OCI-LY1 (cell line): ENCODE measurements around the gene ATAD5.

ENCODE experiments used
- H2AFZ ChIP-seq: fragments of 200-600 bp; sonication (generic), shearing (Covaris generic); 2 replicates; pipeline ENCODE4 v1.6.0; 2014; ENCODE audit warnings: antibody characterized with exemption, mild to moderate bottlenecking, low read length
- H3F3A ChIP-seq: fragments of 200-600 bp; sonication (generic), shearing (Covaris generic); 2 replicates; pipeline ENCODE4 v1.6.0; 2014; ENCODE audit warnings: mild to moderate bottlenecking, antibody characterized with exemption, low read length, moderate library complexity; ENCODE audit not compliant: insufficient read depth
- H3K27ac ChIP-seq: fragments of 200-600 bp; sonication (generic); 2 replicates; pipeline ENCODE4 v1.5.1; 2014; ENCODE audit warnings: low read length, mixed run types, mild to moderate bottlenecking, low read depth; ENCODE audit not compliant: poor library complexity, severe bottlenecking
- H3K27me3 ChIP-seq: fragments of 200-600 bp; sonication (generic); 2 replicates; pipeline ENCODE4 v1.6.0; 2014; ENCODE audit warnings: antibody characterized with exemption, mild to moderate bottlenecking, low read length, moderate library complexity; ENCODE audit not compliant: insufficient read depth
- H3K36me3 ChIP-seq: fragments of 200-600 bp; sonication (generic); 2 replicates; pipeline ENCODE4 v1.6.1; 2014; ENCODE audit warnings: mild to moderate bottlenecking, antibody characterized with exemption, low read length, moderate library complexity, mixed read lengths; ENCODE audit not compliant: insufficient read depth
- H3K4me1 ChIP-seq: fragments of 200-600 bp; sonication (generic); 2 replicates; pipeline ENCODE4 v1.5.1; 2014; ENCODE audit warnings: mild to moderate bottlenecking, low read length, moderate library complexity; ENCODE audit not compliant: insufficient read depth, severe bottlenecking
- H3K4me2 ChIP-seq: fragments of 200-600 bp; sonication (generic), shearing (Covaris generic); 2 replicates; pipeline ENCODE4 v1.6.1; 2014; ENCODE audit warnings: low read length
- H3K4me3 ChIP-seq: fragments of 200-600 bp; sonication (generic); 2 replicates; pipeline ENCODE4 v1.5.1; 2014; ENCODE audit warnings: low read length, low read depth, mild to moderate bottlenecking, mixed read lengths; ENCODE audit not compliant: poor library complexity, severe bottlenecking
- H3K79me2 ChIP-seq: fragments of 200-600 bp; shearing (Covaris generic); 2 replicates; pipeline ENCODE4 v1.6.1; 2016; ENCODE audit warnings: mixed run types, low read length, mixed read lengths; ENCODE audit not compliant: insufficient read depth
- H3K9ac ChIP-seq: fragments of 200-600 bp; sonication (generic), shearing (Covaris generic); 2 replicates; pipeline ENCODE4 v1.6.1; 2014; ENCODE audit warnings: mild to moderate bottlenecking, low read length, mixed read lengths
- H3K9me2 ChIP-seq: fragments of 200-600 bp; sonication (generic), shearing (Covaris generic); 2 replicates; pipeline ENCODE4 v1.6.1; 2014; ENCODE audit warnings: low read depth, mild to moderate bottlenecking, low read length, mixed read lengths
- H3K9me3 ChIP-seq: fragments of 200-600 bp; shearing (Covaris generic); 2 replicates; pipeline ENCODE4 v1.6.1; 2014; ENCODE audit warnings: low read length, mixed read lengths
- H4K20me1 ChIP-seq: fragments of 200-600 bp; sonication (generic), shearing (Covaris generic); 2 replicates; pipeline ENCODE4 v1.6.0; 2016; ENCODE audit warnings: mild to moderate bottlenecking, low read length; ENCODE audit not compliant: insufficient read depth
- EZH2 ChIP-seq: fragments of 200-600 bp; sonication (generic), shearing (Covaris generic); IDR thresholded peaks from 2 replicates; pipeline ENCODE4 v1.8.0; 2017; ENCODE audit warnings: borderline replicate concordance, mixed run types, mild to moderate bottlenecking, antibody characterized with exemption, low read length, moderate library complexity, mixed read lengths
- TF ChIP-seq, protein P1 (sequence below): fragments of 200-600 bp; sonication (generic), shearing (Covaris generic); IDR thresholded peaks from 2 replicates; pipeline ENCODE4 v1.5.1; 2017; ENCODE audit warnings: mild to moderate bottlenecking, antibody characterized with exemption, low read length, moderate library complexity, mixed read lengths

ATAD5 gene

GRCh38 chr17:30913955-30914354, 82.2 kb downstream of the ATAD5 start:
- Histone ChIP-seq H4K20me1 (no peaks in the 10 kb centered on the region), H3K9me2 (no peaks in the 10 kb centered on the region), H3K4me2 (no peak overlapping the region), H3K36me3 (no peaks in the 10 kb centered on the region), H3K79me2 (no peaks in the 10 kb centered on the region), H3K27ac (no peak overlapping the region), H3K4me1 (peaks cover under 1% of the 10 kb centered on the region), H3K9ac (no peak overlapping the region), H3K9me3 (no peaks in the 10 kb centered on the region), H2AFZ (no peak overlapping the region), H3F3A (no peaks in the 10 kb centered on the region), H3K27me3 (no peaks in the 10 kb centered on the region), H3K4me3 (no peak overlapping the region)
- no peak for TF ChIP-seq EZH2
- TF ChIP-seq, protein P1, sequence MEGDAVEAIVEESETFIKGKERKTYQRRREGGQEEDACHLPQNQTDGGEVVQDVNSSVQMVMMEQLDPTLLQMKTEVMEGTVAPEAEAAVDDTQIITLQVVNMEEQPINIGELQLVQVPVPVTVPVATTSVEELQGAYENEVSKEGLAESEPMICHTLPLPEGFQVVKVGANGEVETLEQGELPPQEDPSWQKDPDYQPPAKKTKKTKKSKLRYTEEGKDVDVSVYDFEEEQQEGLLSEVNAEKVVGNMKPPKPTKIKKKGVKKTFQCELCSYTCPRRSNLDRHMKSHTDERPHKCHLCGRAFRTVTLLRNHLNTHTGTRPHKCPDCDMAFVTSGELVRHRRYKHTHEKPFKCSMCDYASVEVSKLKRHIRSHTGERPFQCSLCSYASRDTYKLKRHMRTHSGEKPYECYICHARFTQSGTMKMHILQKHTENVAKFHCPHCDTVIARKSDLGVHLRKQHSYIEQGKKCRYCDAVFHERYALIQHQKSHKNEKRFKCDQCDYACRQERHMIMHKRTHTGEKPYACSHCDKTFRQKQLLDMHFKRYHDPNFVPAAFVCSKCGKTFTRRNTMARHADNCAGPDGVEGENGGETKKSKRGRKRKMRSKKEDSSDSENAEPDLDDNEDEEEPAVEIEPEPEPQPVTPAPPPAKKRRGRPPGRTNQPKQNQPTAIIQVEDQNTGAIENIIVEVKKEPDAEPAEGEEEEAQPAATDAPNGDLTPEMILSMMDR: peak; percentile 26; the same call in 1 of the 2 replicates

- H3K4me2 ChIP-seq: no peak overlapping the region
- no peak overlapping the region for H3K27ac ChIP-seq
- no peak overlapping the region for H2AFZ ChIP-seq
- H4K20me1 ChIP-seq: no peaks in the 10 kb centered on the region
- H3F3A ChIP-seq: no peaks in the 10 kb centered on the region
- H3K36me3 ChIP-seq: no peaks in the 10 kb centered on the region
- TF ChIP-seq, protein P1: no peak
- no peak for TF ChIP-seq EZH2
- no peak overlapping the region for H3K4me3 ChIP-seq
- H3K4me1 ChIP-seq: peaks cover 2% of the 10 kb centered on the region
- H3K9me3 ChIP-seq: no peaks in the 10 kb centered on the region
- H3K9ac ChIP-seq: no peak overlapping the region
- no peaks in the 10 kb centered on the region for H3K27me3 ChIP-seq
- no peaks in the 10 kb centered on the region for H3K79me2 ChIP-seq
- H3K9me2 ChIP-seq: no peaks in the 10 kb centered on the region
These were observed 84.3 kb downstream of the ATAD5 start for GRCh38 chr17:30915833-30916611.

DNA sequence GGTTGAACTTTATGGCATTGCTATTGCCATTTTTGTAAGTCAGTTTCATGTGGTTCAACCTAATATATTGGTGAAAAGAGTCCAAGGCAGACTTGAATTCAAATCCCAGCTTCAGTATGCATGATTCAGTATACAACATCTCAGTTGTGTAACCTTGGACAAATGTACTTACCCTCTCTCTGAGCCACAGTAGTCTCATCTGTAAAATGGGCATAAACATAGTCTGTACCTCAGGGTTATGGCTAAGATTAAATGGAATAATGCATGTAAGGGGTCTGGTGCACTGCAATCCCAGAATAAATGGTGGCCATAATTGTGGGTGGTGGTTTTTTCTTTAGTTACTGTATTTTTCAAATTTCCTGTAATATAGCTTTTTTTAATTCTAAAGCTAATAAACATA, 85.3 kb downstream of the ATAD5 start:
- H3K4me1 ChIP-seq: peaks cover 11% of the 10 kb centered on the region
- H3K36me3 ChIP-seq: no peaks in the 10 kb centered on the region
- H3K9me3 ChIP-seq: no peaks in the 10 kb centered on the region
- H3K79me2 ChIP-seq: no peaks in the 10 kb centered on the region
- H4K20me1 ChIP-seq: no peaks in the 10 kb centered on the region
- no peak overlapping the region for H3K4me2 ChIP-seq
- H3K27me3 ChIP-seq: no peaks in the 10 kb centered on the region
- TF ChIP-seq, protein P1: no peak
- no peak for TF ChIP-seq EZH2
- H3K9me2 ChIP-seq: no peaks in the 10 kb centered on the region
- no peak overlapping the region for H2AFZ ChIP-seq
- no peaks in the 10 kb centered on the region for H3F3A ChIP-seq
- no peak overlapping the region for H3K9ac ChIP-seq
- no peak overlapping the region for H3K27ac ChIP-seq
- H3K4me3 ChIP-seq: no peak overlapping the region
